ENCODE results near the gene TIMP1.

The TIMP1 gene

GRCh38 chrX:47581731-47582647, at the start of gene TIMP1:
Gene TIMP1, plus strand, starts transcription at chrX:47582436. Its CDS starts 980 bp downstream, at chrX:47583416.
- Histone ChIP-seq H3K27ac (ENCODE audit: low read depth, low read length) (peak within 1 kb of the TSS; percentile 67), H3K4me1 (ENCODE audit: insufficient read depth, low read length) (no peaks in the 10 kb centered on the region), H3K36me3 (ENCODE audit: insufficient read depth, low read length) (no peaks in the 10 kb centered on the region), H3K9me3 (ENCODE audit: low read length) (no peaks in the 10 kb centered on the region), H3K4me3 (ENCODE audit: low read depth in 1 of 2, low read length in 2 of 2) (peak within 1 kb of the TSS; percentile 2 to 21), H3K27me3 (ENCODE audit: control insufficient read depth in 1 of 2, insufficient read depth in 2 of 2, low read length in 2 of 2) (no peaks in the 10 kb centered on the region), H3K9ac (ENCODE audit: low read length) (peak within 1 kb of the TSS; percentile 39)

- Histone ChIP-seq H3K4me3 (ENCODE audit: low read depth in 1 of 2, low read length in 2 of 2) (no peak overlapping the region), H3K9ac (ENCODE audit: low read length) (no peak overlapping the region), H3K36me3 (ENCODE audit: insufficient read depth, low read length) (no peaks in the 10 kb centered on the region), H3K4me1 (ENCODE audit: insufficient read depth, low read length) (peaks cover 6% of the 10 kb centered on the region), H3K9me3 (ENCODE audit: low read length) (no peaks in the 10 kb centered on the region), H3K27ac (ENCODE audit: low read depth, low read length) (no peak overlapping the region), H3K27me3 (ENCODE audit: control insufficient read depth in 1 of 2, insufficient read depth in 2 of 2, low read length in 2 of 2) (no peaks in the 10 kb centered on the region)
These were observed 42.4 kb upstream of the TIMP1 start for GRCh38 chrX:47539860-47540259.

GRCh38 chrX:47540754-47541538, 41.3 kb upstream of the TIMP1 start:
- Histone ChIP-seq H3K4me1 (ENCODE audit: insufficient read depth, low read length) (peaks cover 6% of the 10 kb centered on the region), H3K9ac (ENCODE audit: low read length) (no peak overlapping the region)

GRCh38 chrX:47543496-47543895, 38.7 kb upstream of the TIMP1 start:
- Histone ChIP-seq H3K9ac (ENCODE audit: low read length) (no peak overlapping the region), H3K27ac (ENCODE audit: low read depth, low read length) (no peak overlapping the region), H3K27me3 (ENCODE audit: control insufficient read depth in 1 of 2, insufficient read depth in 2 of 2, low read length in 2 of 2) (no peaks in the 10 kb centered on the region), H3K4me1 (ENCODE audit: insufficient read depth, low read length) (peaks cover 6% of the 10 kb centered on the region), H3K9me3 (ENCODE audit: low read length) (no peaks in the 10 kb centered on the region), H3K4me3 (ENCODE audit: low read depth in 1 of 2, low read length in 2 of 2) (no peak overlapping the region), H3K36me3 (ENCODE audit: insufficient read depth, low read length) (no peaks in the 10 kb centered on the region)

More at GRCh38 chrX:47540754-47541538, 41.3 kb upstream of the TIMP1 start:
- Histone ChIP-seq H3K4me3 (ENCODE audit: low read depth in 1 of 2, low read length in 2 of 2) (no peak overlapping the region), H3K27ac (ENCODE audit: low read depth, low read length) (peak overlapping the region; percentile 52), H3K9me3 (ENCODE audit: low read length) (no peaks in the 10 kb centered on the region), H3K27me3 (ENCODE audit: control insufficient read depth in 1 of 2, insufficient read depth in 2 of 2, low read length in 2 of 2) (no peaks in the 10 kb centered on the region), H3K36me3 (ENCODE audit: insufficient read depth, low read length) (no peaks in the 10 kb centered on the region)

GRCh38 chrX:47556045-47556623, 26.1 kb upstream of the TIMP1 start:
- Histone ChIP-seq H3K4me3 (ENCODE audit: low read depth in 1 of 2, low read length in 2 of 2) (peak overlapping the region; percentile 53 to 62), H3K9ac (ENCODE audit: low read length) (peak overlapping the region; percentile 82), H3K27ac (ENCODE audit: low read depth, low read length) (peak overlapping the region; percentile 86)

GRCh38 chrX:47558436-47558835, 23.8 kb upstream of the TIMP1 start:
- peaks cover 6% of the 10 kb centered on the region for H3K36me3 ChIP-seq (ENCODE audit: insufficient read depth, low read length)
- H3K27ac ChIP-seq (ENCODE audit: low read depth, low read length) = no peak overlapping the region
- H3K4me3 ChIP-seq (ENCODE audit: low read depth in 1 of 2, low read length in 2 of 2) = no peak overlapping the region
- H3K9me3 ChIP-seq (ENCODE audit: low read length) = no peaks in the 10 kb centered on the region
- H3K4me1 ChIP-seq (ENCODE audit: insufficient read depth, low read length) = no peaks in the 10 kb centered on the region
- no peak overlapping the region for H3K9ac ChIP-seq (ENCODE audit: low read length)
- peaks cover 0 to 10% of the 10 kb centered on the region in 2 donors for H3K27me3 ChIP-seq (ENCODE audit: control insufficient read depth in 1 of 2, insufficient read depth in 2 of 2, low read length in 2 of 2)

More at GRCh38 chrX:47556045-47556623, 26.1 kb upstream of the TIMP1 start:
- H3K9me3 ChIP-seq (ENCODE audit: low read length) = no peaks in the 10 kb centered on the region
- no peaks in the 10 kb centered on the region for H3K36me3 ChIP-seq (ENCODE audit: insufficient read depth, low read length)
- H3K27me3 ChIP-seq (ENCODE audit: control insufficient read depth in 1 of 2, insufficient read depth in 2 of 2, low read length in 2 of 2) = peaks cover 0 to 11% of the 10 kb centered on the region in 2 donors
- H3K4me1 ChIP-seq (ENCODE audit: insufficient read depth, low read length) = no peaks in the 10 kb centered on the region

GRCh38 chrX:47560179-47560933, 21.9 kb upstream of the TIMP1 start:
- peak overlapping the region; percentile 32 to 83 for H3K4me3 ChIP-seq (ENCODE audit: low read depth in 1 of 2, low read length in 2 of 2)
- no peaks in the 10 kb centered on the region for H3K4me1 ChIP-seq (ENCODE audit: insufficient read depth, low read length)
- H3K9me3 ChIP-seq (ENCODE audit: low read length) = no peaks in the 10 kb centered on the region
- H3K27me3 ChIP-seq (ENCODE audit: control insufficient read depth in 1 of 2, insufficient read depth in 2 of 2, low read length in 2 of 2) = peaks cover 0 to 6% of the 10 kb centered on the region in 2 donors
- peak overlapping the region; percentile 3 for H3K9ac ChIP-seq (ENCODE audit: low read length)
- peak overlapping the region; percentile 72 for H3K27ac ChIP-seq (ENCODE audit: low read depth, low read length)
- peaks cover 13% of the 10 kb centered on the region for H3K36me3 ChIP-seq (ENCODE audit: insufficient read depth, low read length)

- peaks cover 0 to 4% of the 10 kb centered on the region in 2 donors for H3K27me3 ChIP-seq (ENCODE audit: control insufficient read depth in 1 of 2, insufficient read depth in 2 of 2, low read length in 2 of 2)
- no peaks in the 10 kb centered on the region for H3K9me3 ChIP-seq (ENCODE audit: low read length)
- peak within 1 kb of the TSS; percentile 3 for H3K9ac ChIP-seq (ENCODE audit: low read length)
- H3K4me1 ChIP-seq (ENCODE audit: insufficient read depth, low read length) = no peaks in the 10 kb centered on the region
- peaks cover 13% of the 10 kb centered on the region for H3K36me3 ChIP-seq (ENCODE audit: insufficient read depth, low read length)
- H3K27ac ChIP-seq (ENCODE audit: low read depth, low read length) = peak within 1 kb of the TSS; percentile 80
- H3K4me3 ChIP-seq (ENCODE audit: low read depth in 1 of 2, low read length in 2 of 2) = peak within 1 kb of the TSS; percentile 77 to 83
These were observed 21.1 kb upstream of the TIMP1 start, which contains the start of gene ARAF for GRCh38 chrX:47560934-47561658. Gene ARAF, plus strand, starts transcription at chrX:47561205. Its CDS starts 1,763 bp downstream, at chrX:47562968.

GRCh38 chrX:47561659-47562151, 20.5 kb upstream of the TIMP1 start:
- Histone ChIP-seq H3K27me3 (ENCODE audit: control insufficient read depth in 1 of 2, insufficient read depth in 2 of 2, low read length in 2 of 2) (no peaks in the 10 kb centered on the region), H3K4me1 (ENCODE audit: insufficient read depth, low read length) (no peaks in the 10 kb centered on the region), H3K9ac (ENCODE audit: low read length) (no peak overlapping the region)

GRCh38 chrX:47562615-47563243, 19.5 kb upstream of the TIMP1 start:
- no peaks in the 10 kb centered on the region for H3K27me3 ChIP-seq (ENCODE audit: control insufficient read depth in 1 of 2, insufficient read depth in 2 of 2, low read length in 2 of 2)
- no peak overlapping the region for H3K9ac ChIP-seq (ENCODE audit: low read length)
- H3K27ac ChIP-seq (ENCODE audit: low read depth, low read length) = no peak overlapping the region
- H3K9me3 ChIP-seq (ENCODE audit: low read length) = no peaks in the 10 kb centered on the region
- H3K4me3 ChIP-seq (ENCODE audit: low read depth in 1 of 2, low read length in 2 of 2) = no peak overlapping the region
- H3K36me3 ChIP-seq (ENCODE audit: insufficient read depth, low read length) = peaks cover 26% of the 10 kb centered on the region
- H3K4me1 ChIP-seq (ENCODE audit: insufficient read depth, low read length) = no peaks in the 10 kb centered on the region

More at GRCh38 chrX:47561659-47562151, 20.5 kb upstream of the TIMP1 start:
- H3K9me3 ChIP-seq (ENCODE audit: low read length) = no peaks in the 10 kb centered on the region
- H3K36me3 ChIP-seq (ENCODE audit: insufficient read depth, low read length) = peaks cover 16% of the 10 kb centered on the region
- H3K4me3 ChIP-seq (ENCODE audit: low read depth in 1 of 2, low read length in 2 of 2) = peak overlapping the region; percentile 77 to 83
- peak overlapping the region; percentile 34 for H3K27ac ChIP-seq (ENCODE audit: low read depth, low read length)
